HEK293 (cell line): ENCODE data around the gene PARD3B.

Experiments used
- CTCF ChIA-PET: fragments of 350-600 bp; formaldehyde crosslinking; extraction: SDS; loops from one replicate; lab custom pipeline; 2021; ENCODE audit warnings: antibody characterized with exemption; lab: Yijun Ruan, JAX
- POLR2A ChIA-PET: fragments of 300-600 bp; formaldehyde crosslinking; extraction: SDS; loops from one replicate; lab custom pipeline; 2020; ENCODE audit warnings: antibody characterized with exemption, inconsistent platforms; lab: Yijun Ruan, JAX
- H3K27ac ChIP-seq: fragments of 200-500 bp; sonication (Bioruptor generic); 2 replicates; pipeline ENCODE4 v1.5.1; 2014; ENCODE audit warnings: low read depth, low read length, control low read depth, inconsistent platforms; ENCODE audit errors: extremely low read depth
- H3K36me3 ChIP-seq, 2 experiments: fragments of 200-500 bp in 1 of 2; sonication (Bioruptor generic) in 1 of 2; 1 replicate in 1 of 2; 2 replicates in 1 of 2; pipeline ENCODE4 v1.5.1; 2014 to 2017; ENCODE audit warnings: inconsistent platforms in 2 of 2, low read length in 2 of 2; ENCODE audit not compliant: control insufficient read depth in 2 of 2, insufficient read depth in 1 of 2
- H3K4me1 ChIP-seq: fragments of 200-500 bp; sonication (Bioruptor generic); 2 replicates; pipeline ENCODE4 v1.5.1; 2014; ENCODE audit warnings: mild to moderate bottlenecking, low read length, inconsistent platforms; ENCODE audit not compliant: control insufficient read depth, insufficient read depth
- H3K4me3 ChIP-seq: 2 replicates; pipeline ENCODE4 v1.5.1; 2011; ENCODE audit warnings: low read depth, mild to moderate bottlenecking, control low read depth, low read length, moderate library complexity
- H3K9me3 ChIP-seq: fragments of 200-500 bp; sonication (Bioruptor generic); 2 replicates; pipeline ENCODE4 v1.5.1; 2014; ENCODE audit warnings: low read depth, low read length, inconsistent platforms; ENCODE audit not compliant: control insufficient read depth, insufficient read depth
- BCL11B ChIP-seq: fragments of 450-650 bp; formaldehyde crosslinking; IDR thresholded peaks from 2 replicates; pipeline ENCODE4 v1.5.1; 2016; ENCODE audit warnings: low read depth, missing biosample characterization, missing genetic modification characterization
- MZF1 ChIP-seq: fragments of 450-650 bp; formaldehyde crosslinking; IDR thresholded peaks from 2 replicates; pipeline ENCODE4 v1.5.1; 2017; ENCODE audit warnings: missing biosample characterization, missing genetic modification characterization, borderline replicate concordance
- PRDM4 ChIP-seq: fragments of 450-650 bp; formaldehyde crosslinking; IDR thresholded peaks from 2 replicates; pipeline ENCODE4 v1.5.1; 2017; ENCODE audit warnings: missing biosample characterization, missing genetic modification characterization
- RBAK ChIP-seq: fragments of 450-650 bp; formaldehyde crosslinking; IDR thresholded peaks from 2 replicates; pipeline ENCODE4 v1.5.1; 2016; ENCODE audit warnings: missing biosample characterization, missing genetic modification characterization
- ZBTB20 ChIP-seq: fragments of 450-650 bp; formaldehyde crosslinking; IDR thresholded peaks from 2 replicates; pipeline ENCODE4 v1.5.1; 2016; ENCODE audit warnings: missing biosample characterization, missing genetic modification characterization
- ZBTB49 ChIP-seq: fragments of 450-650 bp; formaldehyde crosslinking; IDR thresholded peaks from 2 replicates; pipeline ENCODE4 v1.5.1; 2016; ENCODE audit warnings: missing biosample characterization, missing genetic modification characterization, low read depth
- ZIC2 ChIP-seq: fragments of 450-650 bp; formaldehyde crosslinking; IDR thresholded peaks from 2 replicates; pipeline ENCODE4 v1.5.1; 2016; ENCODE audit warnings: missing biosample characterization, missing genetic modification characterization
- ZNF148 ChIP-seq: fragments of 450-650 bp; formaldehyde crosslinking; IDR thresholded peaks from 2 replicates; pipeline ENCODE4 v1.5.0; 2017; ENCODE audit warnings: missing biosample characterization, missing genetic modification characterization, borderline replicate concordance
- ZNF202 ChIP-seq: fragments of 450-650 bp; formaldehyde crosslinking; IDR thresholded peaks from 2 replicates; pipeline ENCODE4 v1.5.1; 2016; ENCODE audit warnings: missing biosample characterization, missing genetic modification characterization, borderline replicate concordance
- ZNF302 ChIP-seq: fragments of 450-650 bp; formaldehyde crosslinking; IDR thresholded peaks from 2 replicates; pipeline ENCODE4 v1.5.1; 2016; ENCODE audit warnings: missing biosample characterization, missing genetic modification characterization, low read depth
- ZNF324 ChIP-seq: fragments of 450-650 bp; formaldehyde crosslinking; IDR thresholded peaks from 2 replicates; pipeline ENCODE4 v1.5.1; 2016; ENCODE audit warnings: missing biosample characterization, missing genetic modification characterization
- ZNF394 ChIP-seq: fragments of 450-650 bp; formaldehyde crosslinking; IDR thresholded peaks from 2 replicates; pipeline ENCODE4 v1.5.1; 2016; ENCODE audit warnings: missing biosample characterization, missing genetic modification characterization, mild to moderate bottlenecking, moderate library complexity, borderline replicate concordance
- ZNF473 ChIP-seq: fragments of 450-650 bp; formaldehyde crosslinking; IDR thresholded peaks from 2 replicates; pipeline ENCODE4 v1.5.1; 2017; ENCODE audit warnings: missing biosample characterization, missing genetic modification characterization
- ZNF544 ChIP-seq: fragments of 450-650 bp; formaldehyde crosslinking; IDR thresholded peaks from 2 replicates; pipeline ENCODE4 v1.5.0; 2017; ENCODE audit warnings: missing biosample characterization, missing genetic modification characterization
- ZNF558 ChIP-seq: fragments of 450-650 bp; formaldehyde crosslinking; IDR thresholded peaks from 2 replicates; pipeline ENCODE4 v1.5.1; 2016; ENCODE audit warnings: missing biosample characterization, missing genetic modification characterization
- ZNF621 ChIP-seq: fragments of 450-650 bp; formaldehyde crosslinking; IDR thresholded peaks from 2 replicates; pipeline ENCODE4 v1.5.1; 2017; ENCODE audit warnings: missing biosample characterization, missing genetic modification characterization
- ZNF623 ChIP-seq: fragments of 450-650 bp; formaldehyde crosslinking; IDR thresholded peaks from 2 replicates; pipeline ENCODE4 v1.5.1; 2016; ENCODE audit warnings: missing biosample characterization, missing genetic modification characterization
- ZNF677 ChIP-seq: fragments of 450-650 bp; IDR thresholded peaks from 2 replicates; pipeline ENCODE4 v1.5.0; 2018; ENCODE audit warnings: missing biosample characterization, mild to moderate bottlenecking, missing genetic modification characterization, moderate library complexity
- ZNF785 ChIP-seq: fragments of 450-650 bp; formaldehyde crosslinking; IDR thresholded peaks from 2 replicates; pipeline ENCODE4 v1.5.1; 2016; ENCODE audit warnings: missing biosample characterization, missing genetic modification characterization

PARD3B gene

GRCh38 chr2:204581946-204582345 lies 36.7 kb downstream of the PARD3B start (continued):
- TF ChIP-seq ZBTB49 (tag by site-specific recombination) (no peak), MZF1 (tag by site-specific recombination) (no peak), ZNF785 (no peak)

GRCh38 chr2:204583773-204584172 lies 38.5 kb downstream of the PARD3B start:
- H3K4me1 ChIP-seq: 0 out of 2 replicates have a peak, but pooled peaks cover 2% of the 10 kb centered on the region
- CTCF ChIA-PET: interaction anchor here (0.6 kb wide), 1 partner anchor 103 kb away, joined by 3 read pairs; no protein-coding TSS in a partner anchor
- TF ChIP-seq ZNF677 (tag by site-specific recombination): no peak
- no peak for TF ChIP-seq ZNF558 (tag by site-specific recombination)
- no peak for TF ChIP-seq ZNF544 (tag by site-specific recombination)
- TF ChIP-seq BCL11B (tag by site-specific recombination): no peak
- no peak for TF ChIP-seq ZNF302
- no peak for TF ChIP-seq ZNF148 (tag by site-specific recombination)
- TF ChIP-seq ZNF202 (tag by site-specific recombination): no peak
- no peak for TF ChIP-seq PRDM4 (tag by site-specific recombination)
- TF ChIP-seq ZNF623 (tag by site-specific recombination): no peak
- TF ChIP-seq ZNF324: no peak
- no peak for TF ChIP-seq ZIC2 (tag by site-specific recombination)
- no peak for TF ChIP-seq ZBTB20 (tag by site-specific recombination)
- no peak for TF ChIP-seq ZNF621 (tag by site-specific recombination)
- TF ChIP-seq, all 188 proteins: peak for 0
- no peak overlapping the region for H3K4me3 ChIP-seq
- POLR2A ChIA-PET: no interaction called here
- H3K27ac ChIP-seq: no peak overlapping the region
- H3K9me3 ChIP-seq: no peaks in the 10 kb centered on the region
- H3K36me3 ChIP-seq: no peaks in the 10 kb centered on the region

GRCh38 chr2:204585930-204586329 lies 40.7 kb downstream of the PARD3B start:
- POLR2A ChIA-PET: no interaction called here
- no peaks in the 10 kb centered on the region for H3K9me3 ChIP-seq
- no peak for TF ChIP-seq ZNF473 (tag by site-specific recombination)
- TF ChIP-seq RBAK (tag by site-specific recombination): no peak
- TF ChIP-seq ZIC2 (tag by site-specific recombination): peak; percentile 78
- no peak for TF ChIP-seq ZNF394 (tag by site-specific recombination)
- TF ChIP-seq, all 188 proteins: peak for 1
- H3K36me3 ChIP-seq: no peaks in the 10 kb centered on the region
- H3K4me1 ChIP-seq: no peaks in the 10 kb centered on the region
- no peak overlapping the region for H3K4me3 ChIP-seq
- no peak overlapping the region for H3K27ac ChIP-seq
- CTCF ChIA-PET: no interaction called here
